Cardiac septum (tissue), 1 donor: ENCODE data around the gene CNOT10. TPM values are rescaled to one million over a fixed set of nuclear protein-coding genes. Genes with fewer than 3 reads are reported as not detected.
"Not testable (repeated sequence)": the region's sequence is repeated elsewhere in the genome, so short reads cannot be mapped to it uniquely, and the experiment has no call there.

ENCODE experiments used
- DNase-seq: peaks from one replicate; pipeline ENCODE4 v3.0.0-alpha.2; 2020; ENCODE audit warnings: low spot score
- intact Hi-C: fragments of 100-400 bp; cut with DNase I; formaldehyde crosslinking; loops from one replicate; pipeline ENCODE4 v1.14.0; 2022
- total RNA-seq: library from RNA; stranded (reverse); fragmentation: NEBNext Ultra II Directional; extraction: Animal tissue kit (Norgen Biotek cat#: 25700); gene quantifications from one replicate; pipeline ENCODE4 v1.2.1, GENCODE V29; 2021
- donor health status: DM: no; HTN: no; CAD: no.

CNOT10 gene
- total RNA-seq, 1 donor from 2014 or later = 13.2 TPM

DNA sequence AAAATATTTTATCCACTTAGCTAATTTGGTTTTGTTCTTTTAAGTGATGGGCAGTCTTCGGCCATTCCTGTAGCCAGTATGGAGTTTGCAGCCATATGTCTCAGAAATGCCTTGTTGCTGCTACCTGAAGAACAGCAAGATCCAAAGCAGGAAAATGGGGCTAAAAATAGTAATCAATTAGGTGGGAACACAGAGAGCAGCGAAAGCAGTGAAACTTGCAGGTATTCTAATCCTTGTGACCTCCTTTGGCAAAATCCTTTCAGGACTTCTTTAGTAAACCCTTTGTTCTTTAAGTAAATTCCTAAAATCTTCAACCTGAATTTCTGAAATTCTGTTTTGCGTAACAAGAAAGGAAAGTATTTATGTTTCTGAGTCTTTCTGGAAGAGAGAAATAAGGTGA is 49.8 kb downstream of the CNOT10 start:
- DNase-seq = no peak
- intact Hi-C loops = loop anchor here (5.0 kb wide), 1 partner anchor 198 kb away; no protein-coding TSS in a partner anchor

DNA sequence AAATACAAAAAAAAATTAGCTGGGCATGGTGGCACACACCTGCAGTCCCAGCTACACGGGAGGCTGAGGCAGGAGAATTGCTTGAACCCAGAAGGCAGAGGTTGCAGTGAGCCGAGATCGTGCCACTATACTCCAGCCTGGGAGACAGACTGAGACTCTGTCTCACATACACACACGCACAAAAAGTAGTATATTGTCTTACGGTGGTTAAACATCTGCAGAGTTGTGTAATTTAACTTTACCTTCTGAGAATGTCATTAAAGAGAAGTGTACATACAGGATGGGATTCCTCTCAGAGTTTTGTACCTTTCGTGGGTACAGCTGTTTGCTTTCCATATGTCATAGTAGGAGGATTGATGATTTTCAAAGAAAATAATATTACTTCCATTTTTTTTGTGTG is 58.5 kb downstream of the CNOT10 start:
- DNase-seq, intact Hi-C loops: not testable (repeated sequence)

DNA sequence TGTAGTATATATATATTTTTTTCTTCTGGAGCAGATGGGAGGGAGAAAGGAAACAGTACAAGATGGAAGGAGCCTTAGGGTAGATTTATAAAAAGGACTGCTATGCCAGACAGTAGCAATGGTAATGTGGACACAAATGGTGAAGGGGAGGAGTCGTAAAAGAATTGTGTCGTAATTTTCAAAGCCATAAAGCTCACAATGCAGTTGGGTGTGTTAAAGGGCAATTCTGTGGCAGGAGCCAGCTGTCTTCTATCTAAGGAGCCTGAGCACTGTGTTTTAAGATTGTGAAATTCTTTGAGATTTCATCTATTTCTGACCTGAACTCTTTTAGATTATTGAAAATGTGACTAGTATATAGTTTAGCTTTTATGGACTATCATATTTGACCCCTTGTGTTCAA is 58.9 kb downstream of the CNOT10 start:
- intact Hi-C loops = no loop called here
- no peak for DNase-seq

DNA sequence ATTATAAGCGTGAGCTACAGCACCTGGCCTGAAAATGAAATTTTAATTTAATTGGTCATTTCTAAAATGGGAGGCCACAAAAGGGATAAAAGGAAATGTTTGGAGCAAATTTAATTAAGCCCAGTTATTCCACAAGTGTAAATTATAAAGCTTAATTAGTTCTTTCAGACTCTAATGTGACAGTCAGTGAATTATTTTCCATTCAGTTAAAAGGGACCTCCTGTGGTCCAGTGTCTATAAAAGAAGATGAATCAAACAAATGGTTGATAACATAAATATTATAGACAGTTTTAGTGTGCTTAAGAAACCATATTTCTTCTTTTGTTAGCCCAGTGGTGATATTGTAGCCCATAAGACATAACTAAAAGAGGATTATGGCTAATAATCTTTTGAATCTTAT is 66.4 kb downstream of the CNOT10 start:
- no peak for DNase-seq
- intact Hi-C loops = no loop called here

DNA sequence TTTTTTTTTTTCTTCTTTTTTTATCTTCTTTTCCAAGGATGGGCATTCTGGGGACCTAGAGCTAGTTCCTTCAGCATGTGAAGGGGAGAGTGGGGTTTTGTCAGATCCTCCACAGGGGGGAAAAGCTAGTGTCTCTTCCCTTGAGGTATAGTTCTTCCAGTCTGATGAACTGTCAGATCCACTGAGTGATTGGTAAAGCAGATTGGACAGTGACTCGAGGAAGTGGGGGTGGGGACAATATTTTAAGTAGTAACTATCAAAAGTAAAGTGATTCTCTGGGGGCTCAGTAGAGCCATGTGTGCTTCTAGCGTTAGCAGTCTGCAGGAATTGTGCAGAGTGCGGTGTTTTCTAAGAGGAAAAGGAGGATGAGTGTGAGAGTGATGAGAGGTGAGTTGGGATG is 70.8 kb downstream of the CNOT10 start:
- intact Hi-C loops = no loop called here
- DNase-seq = no peak

DNA sequence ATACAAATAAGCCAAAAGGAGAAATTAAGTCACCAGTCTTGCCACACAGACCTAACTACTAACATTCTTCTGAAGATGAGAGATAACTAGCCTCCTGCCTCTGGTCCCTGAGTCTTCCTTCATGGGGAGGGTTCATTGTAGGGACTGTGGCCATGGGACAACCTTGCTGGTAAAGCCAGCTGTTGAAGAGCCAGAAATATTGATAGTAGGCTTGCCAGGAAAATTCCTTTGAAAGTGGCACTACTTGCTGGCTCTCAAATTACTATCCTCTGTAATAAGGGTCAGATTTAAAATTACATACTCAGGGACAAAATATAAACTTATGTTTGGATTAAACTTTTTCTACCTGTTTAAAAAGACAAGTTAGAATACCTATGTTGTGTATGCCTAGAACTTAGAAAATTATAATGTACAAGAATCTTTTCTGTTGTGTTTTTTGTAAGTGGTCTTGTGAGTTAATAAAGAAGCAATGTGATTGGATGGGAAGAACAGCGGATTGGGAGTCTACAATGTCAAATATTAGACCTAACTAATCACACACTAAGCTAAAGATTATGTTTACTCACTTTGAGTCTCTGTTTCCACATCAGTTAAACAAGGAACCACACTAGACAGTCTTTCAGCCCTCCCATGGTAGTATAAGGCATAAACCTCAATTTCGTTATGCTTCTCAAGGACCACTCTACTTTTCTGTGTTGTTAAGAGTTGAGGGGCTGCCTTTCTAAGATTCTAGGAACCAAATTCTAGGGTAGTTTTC is 72.8 kb downstream of the CNOT10 start:
- DNase-seq = no peak
- intact Hi-C loops = no loop called here

DNA sequence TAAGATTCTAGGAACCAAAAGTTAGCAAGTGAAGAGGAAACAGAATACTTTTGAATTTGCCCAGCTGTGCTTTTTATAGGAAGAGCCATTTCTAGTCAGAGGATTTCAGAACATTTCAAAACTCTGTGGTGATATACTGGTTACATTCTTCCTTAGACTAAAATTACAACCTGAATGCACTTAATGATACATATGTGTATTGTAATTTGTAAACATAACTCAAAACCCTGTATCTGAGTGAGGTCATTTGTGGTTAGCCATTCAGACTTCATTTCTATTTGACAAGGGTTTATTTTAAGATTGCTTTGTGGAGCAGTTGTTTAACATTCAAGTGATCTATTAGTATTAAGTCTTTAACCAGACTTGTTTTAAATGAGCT is 73.4 kb downstream of the CNOT10 start:
- DNase-seq = no peak
- intact Hi-C loops = no loop called here

DNA sequence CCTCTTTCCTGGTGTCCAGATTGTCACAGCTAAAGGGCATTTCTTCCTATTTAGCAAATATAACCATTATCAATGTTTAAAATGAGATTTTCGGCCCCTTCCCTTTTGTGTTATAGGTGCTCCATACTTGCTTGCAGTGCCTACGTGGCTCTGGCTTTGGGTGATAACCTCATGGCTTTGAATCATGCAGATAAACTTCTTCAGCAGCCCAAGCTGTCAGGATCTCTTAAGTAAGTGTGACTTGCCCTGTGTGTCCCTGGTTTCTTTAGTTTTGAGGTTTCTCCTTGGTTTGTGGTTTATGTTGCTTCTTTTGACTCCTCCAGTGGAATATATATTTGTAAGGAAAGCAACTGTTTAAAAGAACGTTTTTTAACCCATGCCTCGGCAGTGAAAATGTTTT is 74.4 kb downstream of the CNOT10 start:
- DNase-seq = no peak
- intact Hi-C loops = no loop called here

GRCh38 chr3:32764481-32764880 is 79.5 kb downstream of the CNOT10 start:
- no peak for DNase-seq
- intact Hi-C loops = no loop called here

DNA sequence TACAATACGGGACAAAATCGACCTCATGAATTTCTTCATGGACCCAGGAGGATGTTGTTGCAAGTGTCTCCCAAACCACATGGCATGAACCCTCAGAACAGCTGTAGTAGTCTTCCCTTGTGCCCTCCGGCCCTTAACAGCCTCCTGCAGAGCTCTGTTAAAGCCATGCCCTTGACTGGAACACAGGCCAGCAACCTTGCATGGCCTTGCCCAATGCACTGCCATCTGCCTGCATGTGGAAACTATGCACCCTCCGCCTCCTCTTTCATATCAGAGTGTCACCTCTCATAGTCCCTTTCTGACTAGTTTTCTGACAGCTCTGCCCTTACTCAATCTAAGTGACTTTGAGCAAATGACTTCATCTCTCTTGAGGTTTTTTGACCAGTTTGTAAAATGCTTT is 93.4 kb downstream of the CNOT10 start:
- intact Hi-C loops = no loop called here

GRCh38 chr3:32780071-32780734 is 95.2 kb downstream of the CNOT10 start:
- intact Hi-C loops = no loop called here
- peak; percentile 9 for DNase-seq

More for the DNA sequence above, 93.4 kb downstream of the CNOT10 start:
- peak; percentile 22 for DNase-seq

- intact Hi-C loops = no loop called here
- peak; percentile 75 for DNase-seq
Observed at GRCh38 chr3:32780735-32781210, 95.8 kb downstream of the CNOT10 start.

DNA sequence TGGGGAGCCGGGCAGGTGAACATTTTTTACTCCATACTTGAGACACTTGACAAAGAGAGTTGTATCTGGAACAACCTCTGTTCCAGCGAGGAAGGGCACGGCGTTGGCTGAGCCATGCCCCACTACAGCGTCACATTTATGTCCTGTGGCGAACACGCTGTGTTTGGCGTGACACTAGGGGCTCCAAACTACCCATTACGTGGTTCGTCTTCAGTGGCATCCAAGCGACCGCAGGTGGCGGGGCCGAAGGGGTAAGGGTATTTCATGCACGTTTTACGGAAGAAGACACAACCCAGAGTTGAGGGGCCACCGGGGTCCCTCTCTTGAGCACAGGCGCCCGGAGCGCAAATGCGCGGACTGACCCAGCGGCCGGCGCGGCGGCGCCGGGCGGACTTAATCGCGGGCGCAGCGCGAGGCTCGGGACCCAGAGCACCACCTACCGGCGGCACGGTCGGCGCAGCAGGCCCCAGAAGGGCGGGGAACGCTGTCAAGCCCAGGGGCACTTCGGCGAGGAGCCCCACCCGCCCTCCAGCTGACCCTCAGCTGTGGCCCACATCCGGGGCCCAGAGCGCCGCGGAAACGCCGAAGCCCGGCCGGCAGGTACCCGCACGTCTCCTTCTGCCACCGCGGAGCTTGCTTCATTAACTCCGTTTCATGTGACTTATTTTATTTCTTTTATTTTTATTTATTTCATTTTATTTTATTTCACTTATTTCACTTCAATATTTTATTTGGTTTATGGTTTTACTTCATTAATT is 96.4 kb downstream of the CNOT10 start:
- DNase-seq = peak; percentile 90
- intact Hi-C loops = no loop called here

DNA sequence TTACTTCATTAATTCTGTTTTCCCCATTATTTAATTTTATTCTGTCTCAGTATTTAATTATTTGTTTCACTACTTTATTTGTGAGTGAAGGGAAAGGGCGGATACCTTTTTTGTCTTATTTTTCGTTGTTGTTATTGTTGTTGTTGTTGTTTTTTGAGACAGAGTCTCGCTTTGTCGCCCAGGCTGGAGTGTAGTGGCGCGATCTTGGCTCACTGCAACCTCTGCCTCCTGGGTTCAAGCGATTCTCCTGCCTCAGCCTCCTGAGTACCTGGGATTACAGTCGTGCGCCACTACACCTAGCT is 96.9 kb downstream of the CNOT10 start:
- intact Hi-C loops, DNase-seq: not testable (repeated sequence)

DNA sequence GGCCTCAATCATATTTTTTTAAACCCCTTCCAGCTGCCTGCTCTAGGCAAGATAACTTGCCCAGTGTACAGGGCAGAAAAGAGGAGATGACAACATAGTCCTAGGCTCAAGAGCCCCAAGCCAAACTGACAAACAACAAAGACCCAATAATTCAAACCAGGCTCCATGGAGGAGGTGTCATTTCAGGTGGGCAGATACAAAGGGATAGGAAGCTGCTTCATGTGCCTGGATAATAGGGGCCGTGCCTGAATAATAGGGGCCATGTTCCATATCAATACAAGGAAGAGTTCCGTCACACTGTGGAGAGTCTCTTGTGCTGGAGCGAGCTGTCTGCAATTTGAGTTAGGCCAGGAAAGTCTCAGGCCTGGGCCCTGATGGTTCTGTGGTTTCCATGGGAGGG is 97.4 kb downstream of the CNOT10 start:
- peak; percentile 49 for DNase-seq
- intact Hi-C loops = no loop called here

- DNase-seq = no peak
- intact Hi-C loops = no loop called here
Observed at GRCh38 chr3:32791833-32792232, 106.8 kb downstream of the CNOT10 start.

GRCh38 chr3:32794487-32795308 is 109.7 kb downstream of the CNOT10 start:
- intact Hi-C loops = no loop called here
- DNase-seq = no peak

- intact Hi-C loops = not testable (repeated sequence)
Observed at GRCh38 chr3:32796384-32796950, 111.5 kb downstream of the CNOT10 start.

GRCh38 chr3:32797776-32798175 is 112.8 kb downstream of the CNOT10 start:
- intact Hi-C loops = no loop called here
- DNase-seq = no peak

More at GRCh38 chr3:32796384-32796950, 111.5 kb downstream of the CNOT10 start:
- not testable (repeated sequence) for DNase-seq
